PFSK-1 (cell line): ENCODE measurements around the gene TAOK3.

ENCODE experiments used
- SIN3A ChIP-seq: IDR thresholded peaks from 2 replicates; pipeline ENCODE4 v1.6.1; 2012; ENCODE audit warnings: mild to moderate bottlenecking, low read length, moderate library complexity, borderline replicate concordance; ENCODE audit not compliant: insufficient read depth
- TAF1 ChIP-seq: IDR thresholded peaks from 2 replicates; pipeline ENCODE4 v1.6.1; 2012; ENCODE audit warnings: low read length, control low read depth, borderline replicate concordance; ENCODE audit not compliant: insufficient read depth
- TF ChIP-seq, protein P1 (sequence below), 2 experiments: IDR thresholded peaks; 2 replicates each; pipeline versions ENCODE4 v1.6.1 to v1.8.0; 2011 to 2012; ENCODE audit warnings: low read depth in 2 of 2, low read length in 2 of 2, control low read depth in 1 of 2, inconsistent platforms in 1 of 2, mild to moderate bottlenecking in 1 of 2, moderate library complexity in 1 of 2; ENCODE audit not compliant: insufficient read depth in 1 of 2

GRCh38 chr12:118122264-118122663 is 250.4 kb downstream of the TAOK3 start:
- TF ChIP-seq TAF1, result no peak
- TF ChIP-seq, protein P1, sequence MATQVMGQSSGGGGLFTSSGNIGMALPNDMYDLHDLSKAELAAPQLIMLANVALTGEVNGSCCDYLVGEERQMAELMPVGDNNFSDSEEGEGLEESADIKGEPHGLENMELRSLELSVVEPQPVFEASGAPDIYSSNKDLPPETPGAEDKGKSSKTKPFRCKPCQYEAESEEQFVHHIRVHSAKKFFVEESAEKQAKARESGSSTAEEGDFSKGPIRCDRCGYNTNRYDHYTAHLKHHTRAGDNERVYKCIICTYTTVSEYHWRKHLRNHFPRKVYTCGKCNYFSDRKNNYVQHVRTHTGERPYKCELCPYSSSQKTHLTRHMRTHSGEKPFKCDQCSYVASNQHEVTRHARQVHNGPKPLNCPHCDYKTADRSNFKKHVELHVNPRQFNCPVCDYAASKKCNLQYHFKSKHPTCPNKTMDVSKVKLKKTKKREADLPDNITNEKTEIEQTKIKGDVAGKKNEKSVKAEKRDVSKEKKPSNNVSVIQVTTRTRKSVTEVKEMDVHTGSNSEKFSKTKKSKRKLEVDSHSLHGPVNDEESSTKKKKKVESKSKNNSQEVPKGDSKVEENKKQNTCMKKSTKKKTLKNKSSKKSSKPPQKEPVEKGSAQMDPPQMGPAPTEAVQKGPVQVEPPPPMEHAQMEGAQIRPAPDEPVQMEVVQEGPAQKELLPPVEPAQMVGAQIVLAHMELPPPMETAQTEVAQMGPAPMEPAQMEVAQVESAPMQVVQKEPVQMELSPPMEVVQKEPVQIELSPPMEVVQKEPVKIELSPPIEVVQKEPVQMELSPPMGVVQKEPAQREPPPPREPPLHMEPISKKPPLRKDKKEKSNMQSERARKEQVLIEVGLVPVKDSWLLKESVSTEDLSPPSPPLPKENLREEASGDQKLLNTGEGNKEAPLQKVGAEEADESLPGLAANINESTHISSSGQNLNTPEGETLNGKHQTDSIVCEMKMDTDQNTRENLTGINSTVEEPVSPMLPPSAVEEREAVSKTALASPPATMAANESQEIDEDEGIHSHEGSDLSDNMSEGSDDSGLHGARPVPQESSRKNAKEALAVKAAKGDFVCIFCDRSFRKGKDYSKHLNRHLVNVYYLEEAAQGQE (IDR thresholded peaks at IDR 0.05; ENCODE audit: insufficient read depth in 1 of 2, low read depth in 2 of 2, low read length in 2 of 2), result no peak
- no peak for TF ChIP-seq SIN3A
